Erythroblast (primary cell): ENCODE results near the gene DYNLRB1.
A peak's percentile ranks its signal among the peaks of the same experiment; 100 is the strongest.

Source experiments
- DNase-seq, 2 experiments: peaks; one replicate each; lab custom pipeline; 2025; lab: John Stamatoyannopoulos, UW
- GATA1 ChIP-seq: IDR thresholded peaks from 2 replicates; pipeline ENCODE4 v1.6.1; 2011; ENCODE audit warnings: low read depth, mild to moderate bottlenecking, control low read depth, low read length, moderate library complexity
- POLR2A ChIP-seq: IDR thresholded peaks from 2 replicates; pipeline ENCODE4 v1.6.1; 2011; ENCODE audit warnings: mild to moderate bottlenecking, low read length

DYNLRB1 gene

GRCh38 chr20:34535301-34535840 lies 19.1 kb downstream of the DYNLRB1 start:
- DNase-seq, result no peak
- TF ChIP-seq GATA1 (no peak), POLR2A (no peak)

GRCh38 chr20:34535857-34536256 lies 19.6 kb downstream of the DYNLRB1 start:
- TF ChIP-seq POLR2A (no peak), GATA1 (no peak)
- no peak for DNase-seq

- TF ChIP-seq POLR2A (no peak), GATA1 (no peak)
- DNase-seq, result peak; percentile 73 to 82
Measured at GRCh38 chr20:34536798-34537394, 20.7 kb downstream of the DYNLRB1 start.

GRCh38 chr20:34537651-34538050 lies 21.4 kb downstream of the DYNLRB1 start:
- TF ChIP-seq GATA1, result no peak
- TF ChIP-seq POLR2A, result no peak
- DNase-seq, result no peak

GRCh38 chr20:34538671-34539123 lies 22.5 kb downstream of the DYNLRB1 start:
- peak; percentile 67 to 84 for DNase-seq
- no peak for TF ChIP-seq GATA1
- TF ChIP-seq POLR2A, result no peak

- TF ChIP-seq POLR2A (no peak), GATA1 (no peak)
- no peak for DNase-seq
Measured at GRCh38 chr20:34539756-34540155, 23.5 kb downstream of the DYNLRB1 start.

- TF ChIP-seq GATA1 (no peak), POLR2A (no peak)
- no peak for DNase-seq
Measured at GRCh38 chr20:34540596-34541263, 24.5 kb downstream of the DYNLRB1 start.

GRCh38 chr20:34541264-34541901 lies 25.2 kb downstream of the DYNLRB1 start:
- DNase-seq, result no peak
- TF ChIP-seq POLR2A (no peak), GATA1 (no peak)

- TF ChIP-seq POLR2A (no peak), GATA1 (no peak)
- DNase-seq, result no peak
Measured at GRCh38 chr20:34541917-34542316, 25.7 kb downstream of the DYNLRB1 start.

- TF ChIP-seq POLR2A, result no peak
- no peak for TF ChIP-seq GATA1
- no peak for DNase-seq
Measured at GRCh38 chr20:34542439-34542838, 26.2 kb downstream of the DYNLRB1 start.

- TF ChIP-seq GATA1 (no peak), POLR2A (no peak)
- DNase-seq, result no peak
Measured at GRCh38 chr20:34543463-34544056, 27.3 kb downstream of the DYNLRB1 start.

- TF ChIP-seq GATA1, result no peak
- no peak for TF ChIP-seq POLR2A
- DNase-seq, result peak in 1 of 2 experiments; percentile 42
Measured at GRCh38 chr20:34544109-34544796, 28.0 kb downstream of the DYNLRB1 start.

GRCh38 chr20:34546751-34547181 lies 30.5 kb downstream of the DYNLRB1 start:
- no peak for TF ChIP-seq POLR2A
- no peak for TF ChIP-seq GATA1
- no peak for DNase-seq
